ENCODE data around the gene GCN1.

The GCN1 gene

GRCh38 chr12:120136093-120136770, 58.3 kb downstream of the GCN1 start:
- DNase-seq, result no peak

GRCh38 chr12:120134307-120134980, 60.1 kb downstream of the GCN1 start:
- DNase-seq, result no peak

- no peak for DNase-seq
Measured at GRCh38 chr12:120132863-120133385, 61.6 kb downstream of the GCN1 start.

GRCh38 chr12:120132054-120132836, 62.3 kb downstream of the GCN1 start:
- no peak for DNase-seq

- DNase-seq, result no peak
Measured at GRCh38 chr12:120131116-120131515, 63.4 kb downstream of the GCN1 start.

- no peak for DNase-seq
Measured at GRCh38 chr12:120130011-120130410, 64.5 kb downstream of the GCN1 start.

GRCh38 chr12:120126635-120127005, 67.9 kb downstream of the GCN1 start:
- DNase-seq, result no peak

- DNase-seq, result no peak
Measured at GRCh38 chr12:120125792-120126634, 68.5 kb downstream of the GCN1 start.

- no peak for DNase-seq
Measured at GRCh38 chr12:120125029-120125428, 69.5 kb downstream of the GCN1 start.

GRCh38 chr12:120121766-120122293, 72.7 kb downstream of the GCN1 start:
- DNase-seq, result no peak

GRCh38 chr12:120121343-120121742, 73.2 kb downstream of the GCN1 start:
- no peak for DNase-seq

GRCh38 chr12:120119271-120119973, 75.1 kb downstream of the GCN1 start:
- no peak for DNase-seq

GRCh38 chr12:120118321-120119061, 76.0 kb downstream of the GCN1 start:
- no peak for DNase-seq

GRCh38 chr12:120117961-120118320, 76.6 kb downstream of the GCN1 start:
- DNase-seq, result no peak

- peak; percentile 92 for DNase-seq
Measured at GRCh38 chr12:120116792-120117651, 77.5 kb downstream of the GCN1 start.

- DNase-seq, result no peak
Measured at GRCh38 chr12:120116441-120116791, 78.1 kb downstream of the GCN1 start, which contains the start of gene RAB35. Gene RAB35, minus strand, starts transcription at chr12:120116753. Its CDS starts 103 bp downstream, at chr12:120116650.

- DNase-seq, result no peak
Measured at GRCh38 chr12:120115692-120116440, 78.6 kb downstream of the GCN1 start.

GRCh38 chr12:120115066-120115465, 79.4 kb downstream of the GCN1 start:
- no peak for DNase-seq

Data from NCI-H2029 (cell line).